Epithelial cell of proximal tubule (primary cell): ENCODE data around the gene PDE6A. TPM values are rescaled to one million over a fixed set of nuclear protein-coding genes. Genes with fewer than 3 reads are reported as not detected.

ENCODE experiments used
- DNase-seq: peaks from one replicate; pipeline ENCODE4 v3.0.0-alpha.2; 2011; ENCODE audit warnings: low read depth
- H3K4me3 ChIP-seq: 2 replicates; pipeline ENCODE4 v1.5.1; 2011; ENCODE audit warnings: low read depth, mild to moderate bottlenecking, low read length
- total RNA-seq: library from RNA; depleted of rRNA; stranded (reverse); fragments of >200 nt; gene quantifications from 2 replicates; pipeline ENCODE4 v1.2.3, GENCODE V29; 2015
- TF ChIP-seq, protein P1 (sequence below): conservative IDR thresholded peaks from 2 replicates; pipeline ENCODE4 v1.5.1; 2012; ENCODE audit warnings: low read depth, mild to moderate bottlenecking, low read length

The PDE6A gene
- total RNA-seq, 1 donor from 2014 or later: not detected

DNA sequence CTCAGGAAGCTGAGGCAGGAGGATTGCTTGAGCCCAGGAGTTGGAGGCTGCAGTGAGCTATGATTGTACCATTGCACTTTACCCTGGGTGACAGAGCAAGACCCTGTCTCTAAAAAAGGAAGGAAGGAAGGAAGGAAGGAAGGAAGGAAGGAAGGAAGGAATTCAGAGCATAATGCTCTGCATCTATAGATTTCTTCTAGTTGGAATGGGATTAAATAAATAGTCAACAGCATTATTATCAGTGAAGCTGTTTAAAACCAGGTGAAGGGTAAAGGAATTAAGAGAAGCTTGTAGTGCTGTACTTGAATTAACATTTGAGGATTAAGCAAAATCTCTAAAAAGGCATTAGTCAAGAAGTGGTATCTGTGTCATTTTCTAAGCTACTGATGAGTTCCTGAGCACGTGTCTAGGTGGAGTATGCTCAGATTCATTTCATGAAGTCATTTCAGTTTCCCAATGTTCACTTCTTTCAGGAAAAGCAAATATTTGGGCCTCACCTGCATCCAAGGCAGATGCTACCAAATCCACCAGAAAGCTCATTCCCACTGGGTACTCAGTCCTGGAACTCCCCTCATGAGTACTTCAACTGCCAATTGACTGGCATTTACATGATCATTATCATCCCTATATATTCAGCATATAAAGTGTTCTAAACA, 8.4 kb downstream of the PDE6A start:
- TF ChIP-seq, protein P1, sequence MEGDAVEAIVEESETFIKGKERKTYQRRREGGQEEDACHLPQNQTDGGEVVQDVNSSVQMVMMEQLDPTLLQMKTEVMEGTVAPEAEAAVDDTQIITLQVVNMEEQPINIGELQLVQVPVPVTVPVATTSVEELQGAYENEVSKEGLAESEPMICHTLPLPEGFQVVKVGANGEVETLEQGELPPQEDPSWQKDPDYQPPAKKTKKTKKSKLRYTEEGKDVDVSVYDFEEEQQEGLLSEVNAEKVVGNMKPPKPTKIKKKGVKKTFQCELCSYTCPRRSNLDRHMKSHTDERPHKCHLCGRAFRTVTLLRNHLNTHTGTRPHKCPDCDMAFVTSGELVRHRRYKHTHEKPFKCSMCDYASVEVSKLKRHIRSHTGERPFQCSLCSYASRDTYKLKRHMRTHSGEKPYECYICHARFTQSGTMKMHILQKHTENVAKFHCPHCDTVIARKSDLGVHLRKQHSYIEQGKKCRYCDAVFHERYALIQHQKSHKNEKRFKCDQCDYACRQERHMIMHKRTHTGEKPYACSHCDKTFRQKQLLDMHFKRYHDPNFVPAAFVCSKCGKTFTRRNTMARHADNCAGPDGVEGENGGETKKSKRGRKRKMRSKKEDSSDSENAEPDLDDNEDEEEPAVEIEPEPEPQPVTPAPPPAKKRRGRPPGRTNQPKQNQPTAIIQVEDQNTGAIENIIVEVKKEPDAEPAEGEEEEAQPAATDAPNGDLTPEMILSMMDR: no peak
- no peak overlapping the region for H3K4me3 ChIP-seq
- DNase-seq: no peak

DNA sequence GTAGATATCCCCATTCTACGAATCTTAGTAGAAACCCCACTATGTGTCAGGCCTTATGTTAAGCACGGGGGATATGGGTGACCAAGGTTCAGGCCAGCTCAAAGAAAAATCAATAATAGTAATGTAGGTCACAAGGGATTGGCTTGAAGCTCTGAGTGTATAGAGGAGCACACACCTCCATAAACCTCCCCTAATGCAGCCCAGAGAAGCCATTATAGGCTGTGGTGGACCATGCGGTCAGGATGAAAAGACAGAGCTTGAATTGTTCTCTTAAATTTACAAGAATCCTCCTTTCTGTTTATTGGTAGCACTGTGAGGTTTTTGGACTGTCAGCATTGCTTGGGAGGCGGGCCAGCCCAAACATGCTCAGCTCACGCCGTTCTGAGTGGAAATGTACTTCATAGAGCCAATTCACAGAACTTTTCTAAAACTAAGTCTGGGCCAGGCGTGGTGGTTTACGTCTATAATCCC, 9.1 kb downstream of the PDE6A start:
- no peak for DNase-seq
- TF ChIP-seq, protein P1: no peak
- no peak overlapping the region for H3K4me3 ChIP-seq

DNA sequence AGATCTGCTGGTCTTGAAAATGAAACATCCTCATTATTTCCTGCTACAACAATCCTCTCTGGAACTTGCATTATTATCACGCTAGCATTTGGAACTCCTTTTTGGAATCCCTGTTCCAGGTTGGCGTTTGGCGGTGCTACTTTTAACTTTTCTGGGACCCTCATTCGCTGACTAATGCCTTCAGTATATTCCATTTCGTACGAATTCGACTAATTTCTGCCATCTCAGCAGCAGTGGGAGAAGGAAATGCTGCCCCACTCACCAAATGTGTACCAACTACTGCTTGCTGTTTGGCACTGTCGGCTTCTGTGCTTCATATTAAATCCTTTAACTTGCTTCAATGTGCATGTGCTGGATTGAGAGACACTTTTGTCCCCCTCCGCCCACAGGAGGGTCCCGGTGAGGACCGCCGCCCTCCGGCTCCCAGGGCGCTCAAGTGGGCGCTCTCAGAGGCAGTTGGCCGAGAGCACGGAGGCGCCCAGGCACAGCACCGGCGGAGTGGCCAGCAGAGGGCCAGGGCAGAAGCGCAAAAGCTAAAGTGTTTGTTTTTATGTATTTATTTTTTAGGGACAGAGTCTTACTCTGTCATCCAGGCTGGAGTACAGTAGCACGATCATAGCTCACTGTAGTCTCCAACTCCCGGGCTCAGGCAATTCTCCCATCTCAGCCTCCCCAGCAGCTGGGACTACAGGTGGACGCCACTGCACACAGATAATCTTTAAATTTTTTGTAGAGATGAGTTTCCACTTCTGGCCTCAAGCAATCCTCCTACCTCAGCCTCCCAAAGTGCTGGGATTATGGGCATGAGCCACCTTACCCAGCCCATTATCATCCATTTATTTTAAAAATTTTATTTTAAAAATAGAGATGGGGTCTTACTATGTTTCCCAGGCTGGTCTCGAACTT, 11.9 kb downstream of the PDE6A start:
- TF ChIP-seq, protein P1: peak; percentile 58
- H3K4me3 ChIP-seq: peak overlapping the region; percentile 42
- DNase-seq: no peak

DNA sequence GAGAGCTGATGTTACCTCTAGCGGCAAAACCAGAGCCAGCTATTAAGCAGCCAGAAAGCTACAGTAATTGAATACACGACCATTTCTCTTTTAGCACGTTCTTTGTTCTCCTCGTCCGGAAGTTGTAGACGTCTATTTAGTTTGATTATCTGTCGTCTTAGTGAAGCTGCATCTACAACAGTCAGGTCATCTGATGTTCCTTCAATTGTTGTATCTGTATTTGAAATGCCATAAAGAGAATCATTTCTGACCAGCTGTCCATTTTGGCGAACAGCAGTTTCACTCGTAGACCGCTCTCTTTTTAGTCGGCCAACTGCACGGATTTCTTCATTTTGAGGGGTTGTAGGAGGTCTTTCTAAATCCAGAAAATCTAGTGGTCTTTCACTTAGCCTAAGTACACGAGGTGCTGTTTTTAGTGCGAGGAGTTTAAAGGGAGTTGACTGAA, 12.6 kb downstream of the PDE6A start:
- no peak for DNase-seq
- TF ChIP-seq, protein P1: no peak
- H3K4me3 ChIP-seq: no peak overlapping the region

DNA sequence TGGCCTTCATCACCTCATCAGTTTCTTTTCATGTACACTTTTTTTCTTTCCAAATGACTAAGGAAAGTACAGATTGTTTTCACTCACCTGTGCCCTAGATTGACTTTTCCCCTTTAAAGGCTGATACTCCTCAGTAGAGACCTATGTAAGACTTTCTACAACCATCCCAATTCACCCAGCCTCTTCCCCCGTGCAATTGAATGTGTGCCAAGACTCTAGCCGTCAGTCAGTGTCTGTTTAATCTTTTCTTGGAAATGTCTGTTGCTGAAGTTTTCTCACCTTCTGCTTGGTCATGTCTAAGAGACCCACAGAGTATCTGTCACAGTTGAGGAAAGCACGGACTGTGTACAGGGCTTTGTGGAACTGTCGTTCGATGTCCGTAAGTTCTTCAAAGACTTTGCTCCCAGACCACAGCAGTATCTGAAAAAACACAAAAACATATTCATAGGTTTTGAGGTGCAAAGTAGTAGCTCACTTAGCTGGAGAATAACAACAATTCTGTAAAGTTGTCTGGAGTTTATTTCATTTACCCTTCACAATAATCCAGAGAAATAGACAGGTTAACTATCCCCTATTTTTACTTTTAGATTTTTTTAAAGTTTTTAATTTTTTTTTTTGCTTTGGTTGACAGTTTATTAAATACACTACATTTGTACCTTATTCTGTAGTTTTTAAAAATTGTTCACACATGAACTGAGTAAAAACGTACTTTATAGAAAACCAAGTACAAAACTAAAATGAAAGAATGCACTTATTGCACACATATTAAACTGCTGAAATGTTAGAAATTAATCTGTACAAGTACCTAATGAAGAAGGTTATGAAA, 13.6 kb downstream of the PDE6A start:
- peak overlapping the region; percentile 41 for H3K4me3 ChIP-seq
- no peak for DNase-seq
- TF ChIP-seq, protein P1: no peak

DNA sequence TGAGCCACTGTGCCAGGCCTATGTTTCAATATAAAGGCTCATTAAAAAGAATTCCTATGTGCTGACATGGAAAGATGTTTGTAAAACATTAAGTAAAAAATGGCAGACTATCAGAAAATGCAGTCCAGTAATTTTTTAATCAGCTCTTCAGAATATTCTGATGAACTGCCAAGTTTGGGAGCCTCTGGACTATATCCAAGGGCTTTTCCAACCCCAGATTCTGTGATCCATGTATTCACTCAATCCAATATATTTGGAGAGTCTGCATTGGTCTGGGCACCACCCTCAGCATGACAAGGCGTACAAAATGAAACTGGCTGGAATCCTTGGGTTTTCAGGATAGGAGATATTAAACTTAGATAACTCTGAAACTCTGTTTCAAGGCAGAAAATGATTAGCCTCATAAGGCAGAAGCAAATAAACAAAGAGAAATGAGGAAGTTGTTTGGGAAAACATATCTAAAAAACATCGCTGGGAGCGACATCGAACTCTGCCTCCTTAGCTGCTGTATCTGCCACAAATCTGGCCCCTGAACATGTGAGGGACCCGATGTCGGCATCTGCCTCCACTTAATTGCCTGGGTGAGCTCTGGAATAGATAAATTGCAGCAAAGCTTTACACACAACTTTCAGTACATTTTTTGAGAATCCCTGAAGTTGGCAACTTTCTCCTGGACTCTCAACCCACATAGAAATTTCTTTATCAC, 14.4 kb downstream of the PDE6A start:
- peak overlapping the region; percentile 41 for H3K4me3 ChIP-seq
- DNase-seq: no peak
- TF ChIP-seq, protein P1: no peak
